ENCODE measurements around the gene WFDC2.

Gene WFDC2

DNA sequence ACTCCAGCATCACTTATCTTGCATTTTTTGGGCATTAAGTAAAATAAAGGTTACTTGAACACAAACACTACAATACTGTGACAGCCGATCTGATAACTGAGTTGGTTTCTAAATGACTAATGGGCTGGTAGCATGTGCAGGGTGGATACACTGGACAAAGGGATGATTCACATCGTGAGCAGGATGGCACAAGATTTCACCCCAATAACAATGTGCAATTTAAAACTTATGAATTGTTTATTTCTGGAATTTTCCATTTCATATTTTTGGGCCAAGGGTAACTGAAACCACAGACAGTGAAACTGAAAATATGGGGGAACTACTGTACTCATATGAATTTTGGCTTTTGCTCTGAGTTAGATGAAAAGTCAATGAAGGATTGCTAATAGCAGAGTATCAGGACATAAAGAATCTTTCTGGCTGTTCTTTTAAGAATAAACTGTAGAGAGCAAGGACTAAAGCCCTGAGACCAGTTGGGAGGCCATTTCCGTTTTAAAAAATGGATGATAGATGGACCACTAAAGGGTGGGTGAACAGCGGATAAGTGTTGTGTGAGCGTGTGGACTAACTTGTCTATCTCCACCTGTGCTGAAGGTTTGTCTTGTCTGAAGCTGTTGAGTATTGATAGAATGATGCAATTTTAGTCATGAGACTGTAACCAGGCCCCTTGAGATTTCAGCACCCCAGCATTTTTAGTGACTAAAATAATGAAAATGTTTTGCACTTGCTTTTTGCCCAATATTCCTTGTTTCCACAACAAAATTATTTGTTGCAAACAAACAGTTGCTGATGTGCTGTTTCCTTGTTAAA is 37.7 kb downstream of the WFDC2 start:
- Histone ChIP-seq H2AFZ (ENCODE audit: low read depth) (peak overlapping the region; percentile 34; the same call in 1 of the 2 replicates), H3K79me2 (ENCODE audit: insufficient read depth, low read depth) (no peaks in the 10 kb centered on the region), H3K4me2 (peak overlapping the region; percentile 67), H3K4me1 (ENCODE audit: low read depth, poor library complexity, severe bottlenecking) (peaks cover 38% of the 10 kb centered on the region), H3K27ac (peak overlapping the region; percentile 69), H3K36me3 (ENCODE audit: insufficient read depth) (no peaks in the 10 kb centered on the region), H3K27me3 (ENCODE audit: insufficient read depth, low read depth) (no peaks in the 10 kb centered on the region), H4K20me1 (ENCODE audit: insufficient read depth) (no peaks in the 10 kb centered on the region), H3K4me3 (IDR thresholded peaks at IDR 0.05; ENCODE audit: insufficient read depth, low read depth, low read length) (no peak overlapping the region), H3K9ac (peak overlapping the region; percentile 26)
- TF ChIP-seq, protein P1, sequence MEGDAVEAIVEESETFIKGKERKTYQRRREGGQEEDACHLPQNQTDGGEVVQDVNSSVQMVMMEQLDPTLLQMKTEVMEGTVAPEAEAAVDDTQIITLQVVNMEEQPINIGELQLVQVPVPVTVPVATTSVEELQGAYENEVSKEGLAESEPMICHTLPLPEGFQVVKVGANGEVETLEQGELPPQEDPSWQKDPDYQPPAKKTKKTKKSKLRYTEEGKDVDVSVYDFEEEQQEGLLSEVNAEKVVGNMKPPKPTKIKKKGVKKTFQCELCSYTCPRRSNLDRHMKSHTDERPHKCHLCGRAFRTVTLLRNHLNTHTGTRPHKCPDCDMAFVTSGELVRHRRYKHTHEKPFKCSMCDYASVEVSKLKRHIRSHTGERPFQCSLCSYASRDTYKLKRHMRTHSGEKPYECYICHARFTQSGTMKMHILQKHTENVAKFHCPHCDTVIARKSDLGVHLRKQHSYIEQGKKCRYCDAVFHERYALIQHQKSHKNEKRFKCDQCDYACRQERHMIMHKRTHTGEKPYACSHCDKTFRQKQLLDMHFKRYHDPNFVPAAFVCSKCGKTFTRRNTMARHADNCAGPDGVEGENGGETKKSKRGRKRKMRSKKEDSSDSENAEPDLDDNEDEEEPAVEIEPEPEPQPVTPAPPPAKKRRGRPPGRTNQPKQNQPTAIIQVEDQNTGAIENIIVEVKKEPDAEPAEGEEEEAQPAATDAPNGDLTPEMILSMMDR (conservative IDR thresholded peaks at IDR 0.05; ENCODE audit: low read depth, low read length) = no peak

DNA sequence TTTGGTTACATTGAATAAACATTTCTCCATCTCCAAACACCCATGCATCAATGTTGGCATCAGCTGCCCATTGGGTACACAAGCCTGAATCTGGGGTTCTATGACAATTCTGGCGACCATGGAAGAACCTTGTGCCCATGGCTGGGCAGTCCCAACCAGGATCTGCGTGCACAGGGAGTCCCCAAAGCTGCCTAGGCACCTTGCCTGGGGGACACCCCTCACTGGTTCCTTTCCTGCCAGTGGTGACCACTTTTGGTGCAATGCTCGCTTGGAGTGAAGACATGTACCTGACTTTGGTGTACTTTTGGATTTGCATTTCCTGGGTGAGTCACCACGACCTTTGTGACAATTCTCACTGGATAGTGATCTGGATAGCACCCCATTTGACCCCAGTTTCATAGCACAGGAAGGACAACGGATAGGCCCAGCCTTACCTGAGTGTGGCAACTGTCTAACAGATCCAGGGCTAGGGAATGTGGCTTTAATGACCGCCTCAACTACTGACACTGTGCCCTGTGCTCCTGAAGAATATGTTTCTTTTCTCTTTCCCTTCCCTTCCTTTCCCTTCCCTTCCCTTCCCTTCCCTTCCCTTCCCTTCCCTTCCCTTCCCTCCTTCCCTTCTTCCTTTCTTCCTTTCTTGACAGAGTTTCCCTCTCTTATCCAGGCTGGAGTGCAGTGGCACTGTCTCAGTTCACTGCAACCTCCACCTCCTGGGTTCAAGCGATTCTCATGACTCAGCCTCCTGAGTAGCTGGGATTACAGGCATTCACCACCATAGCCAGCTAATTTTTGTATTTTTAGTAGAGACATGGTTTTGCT is 38.7 kb downstream of the WFDC2 start:
- Histone ChIP-seq H3K4me1 (ENCODE audit: low read depth, poor library complexity, severe bottlenecking) (peaks cover 38% of the 10 kb centered on the region), H3K27ac (peak overlapping the region; percentile 69), H4K20me1 (ENCODE audit: insufficient read depth) (no peaks in the 10 kb centered on the region), H3K4me3 (IDR thresholded peaks at IDR 0.05; ENCODE audit: insufficient read depth, low read depth, low read length) (no peak overlapping the region), H3K9ac (peak overlapping the region; percentile 26; the same call in 1 of the 2 replicates), H3K36me3 (ENCODE audit: insufficient read depth) (no peaks in the 10 kb centered on the region), H3K79me2 (ENCODE audit: insufficient read depth, low read depth) (no peaks in the 10 kb centered on the region), H3K4me2 (peak overlapping the region; percentile 67), H3K27me3 (ENCODE audit: insufficient read depth, low read depth) (no peaks in the 10 kb centered on the region), H2AFZ (ENCODE audit: low read depth) (peak overlapping the region; percentile 34; the same call in 1 of the 2 replicates)
- TF ChIP-seq, protein P1 (conservative IDR thresholded peaks at IDR 0.05; ENCODE audit: low read depth, low read length) = no peak

DNA sequence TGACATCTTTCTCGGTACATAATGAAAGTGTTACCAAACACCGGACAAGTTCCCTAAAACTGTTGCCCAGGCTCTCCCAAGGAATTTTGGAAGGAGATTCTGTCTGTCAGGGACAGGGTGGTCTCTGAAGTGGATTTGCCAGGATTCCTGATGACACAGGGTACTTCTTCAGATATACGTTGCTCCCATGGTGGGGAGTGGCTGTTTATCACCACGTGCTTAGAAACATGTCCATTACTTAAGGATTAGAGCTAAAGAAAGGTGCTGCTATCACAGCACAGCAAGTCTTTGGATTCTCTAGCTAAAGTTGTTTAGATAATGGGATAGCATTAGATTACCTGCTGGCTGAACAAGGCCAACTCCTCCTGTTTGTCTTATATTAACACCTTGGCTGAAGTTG is 39.5 kb downstream of the WFDC2 start:
- Histone ChIP-seq H2AFZ (ENCODE audit: low read depth) (no peak overlapping the region), H3K27me3 (ENCODE audit: insufficient read depth, low read depth) (no peaks in the 10 kb centered on the region), H3K4me1 (ENCODE audit: low read depth, poor library complexity, severe bottlenecking) (peaks cover 38% of the 10 kb centered on the region), H3K36me3 (ENCODE audit: insufficient read depth) (no peaks in the 10 kb centered on the region), H3K4me2 (no peak overlapping the region; the same call in 1 of the 2 replicates), H4K20me1 (ENCODE audit: insufficient read depth) (no peaks in the 10 kb centered on the region), H3K4me3 (IDR thresholded peaks at IDR 0.05; ENCODE audit: insufficient read depth, low read depth, low read length) (no peak overlapping the region), H3K79me2 (ENCODE audit: insufficient read depth, low read depth) (no peaks in the 10 kb centered on the region), H3K27ac (no peak overlapping the region), H3K9ac (no peak overlapping the region)
- TF ChIP-seq, protein P1 (conservative IDR thresholded peaks at IDR 0.05; ENCODE audit: low read depth, low read length) = no peak

DNA sequence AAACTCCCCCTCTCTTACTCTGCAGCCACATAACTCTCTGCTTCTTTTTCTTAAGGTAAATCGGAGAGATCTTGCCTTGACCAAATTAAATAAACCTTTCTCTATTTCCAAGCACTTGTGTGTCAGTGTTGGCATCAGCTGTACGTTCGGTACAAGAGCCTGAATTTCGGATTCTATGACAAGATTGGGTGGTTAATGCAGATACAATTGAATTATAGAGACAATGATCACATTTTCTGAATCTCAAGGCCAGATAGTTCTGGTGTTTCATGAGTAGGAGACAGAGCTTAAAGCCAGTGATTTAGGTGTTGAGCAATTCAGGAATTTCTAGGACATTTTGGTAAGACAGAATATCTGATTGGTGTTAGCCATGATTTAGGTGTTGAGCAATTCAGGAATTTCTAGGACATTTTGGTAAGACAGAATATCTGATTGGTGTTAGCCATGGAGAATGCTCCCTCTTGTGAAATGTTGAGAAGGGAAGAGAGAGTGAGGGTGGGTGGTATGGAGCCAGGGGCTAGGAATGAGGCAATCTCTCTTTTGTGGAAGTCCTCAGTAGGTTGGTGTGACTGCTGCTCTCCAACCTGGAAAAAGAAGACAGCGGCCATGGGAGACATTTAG is 40.8 kb downstream of the WFDC2 start:
- Histone ChIP-seq H3K27me3 (ENCODE audit: insufficient read depth, low read depth) (no peaks in the 10 kb centered on the region), H3K36me3 (ENCODE audit: insufficient read depth) (no peaks in the 10 kb centered on the region)
- TF ChIP-seq, protein P1 (conservative IDR thresholded peaks at IDR 0.05; ENCODE audit: low read depth, low read length) = no peak

More for the DNA sequence above, 40.8 kb downstream of the WFDC2 start:
- Histone ChIP-seq H3K4me3 (IDR thresholded peaks at IDR 0.05; ENCODE audit: insufficient read depth, low read depth, low read length) (no peak overlapping the region), H3K9ac (no peak overlapping the region), H2AFZ (ENCODE audit: low read depth) (no peak overlapping the region), H3K4me2 (no peak overlapping the region), H3K27ac (no peak overlapping the region), H4K20me1 (ENCODE audit: insufficient read depth) (no peaks in the 10 kb centered on the region), H3K4me1 (ENCODE audit: low read depth, poor library complexity, severe bottlenecking) (peaks cover 38% of the 10 kb centered on the region), H3K79me2 (ENCODE audit: insufficient read depth, low read depth) (no peaks in the 10 kb centered on the region)
